ENCODE measurements around the gene SCN7A. TPM values are rescaled to one million over a fixed set of nuclear protein-coding genes. Genes with fewer than 3 reads are reported as not detected.

Gene SCN7A
- polyA plus RNA-seq, 2 of the 4 experiments (the other 2 are of a cell fraction) = not detected

GRCh38 chr2:166434491-166434890, 59.6 kb downstream of the SCN7A start:
- TF ChIP-seq RCOR1 (IDR thresholded peaks at IDR 0.05; ENCODE audit: low read depth, low read length) (no peak), NPAS2 (CRISPR knock-in tag; IDR thresholded peaks at IDR 0.05; ENCODE audit: borderline replicate concordance) (no peak), CBX2 (IDR thresholded peaks at IDR 0.05; ENCODE audit: borderline replicate concordance, low read depth) (no peak), BHLHE40 (IDR thresholded peaks at IDR 0.05; ENCODE audit: low read depth, low read length) (no peak), ATOH8 (CRISPR knock-in tag; IDR thresholded peaks at IDR 0.05; ENCODE audit: low read depth) (no peak), TP53 (CRISPR knock-in tag; IDR thresholded peaks at IDR 0.05) (no peak), FOSL2 (IDR thresholded peaks at IDR 0.05) (no peak), FOSL2 (CRISPR knock-in tag; IDR thresholded peaks at IDR 0.05) (no peak), POLR2AphosphoS2 (conservative IDR thresholded peaks at IDR 0.05; ENCODE audit: low read length) (no peak), MAZ (IDR thresholded peaks at IDR 0.05; ENCODE audit: borderline replicate concordance, low read depth, low read length) (no peak), JUN (IDR thresholded peaks at IDR 0.05) (no peak), NFE2L2 (conservative IDR thresholded peaks at IDR 0.05; ENCODE audit: low read length) (no peak), SREBF2 (IDR thresholded peaks at IDR 0.05) (no peak), RNF2 (IDR thresholded peaks at IDR 0.05; ENCODE audit: borderline replicate concordance, low read depth) (no peak), BCL3 (IDR thresholded peaks at IDR 0.05) (no peak), MAFK (IDR thresholded peaks at IDR 0.05; ENCODE audit: partially characterized antibody) (no peak), POLR2A (IDR thresholded peaks at IDR 0.05; ENCODE audit: low read length) (no peak)
- ATAC-seq (no peak), FAIRE-seq (no peak), DNase-seq (ENCODE audit: low read depth in 1 of 2, low spot score in 1 of 2) (no peak)
- H3K4me1 ChIP-seq = no peaks in the 10 kb centered on the region
- ChIA-PET POLR2A (no interaction called here), CTCF (interaction anchor here (1.3 kb wide), 1 partner anchor 15 kb away, joined by 3 read pairs; no protein-coding TSS in a partner anchor)
- no peak overlapping the region for H3K4me3 ChIP-seq
- no peak overlapping the region for H3K27ac ChIP-seq
- H3K9me3 ChIP-seq = no peaks in the 10 kb centered on the region
- no peak overlapping the region for H3K4me2 ChIP-seq
- 23% methylated on average over 1 of the region's 1 CpG for WGBS (ENCODE audit: missing lambda C conversion rate)

- TF ChIP-seq E2F6 (IDR thresholded peaks at IDR 0.05; ENCODE audit: borderline replicate concordance, low read depth) = no peak
- no peak for TF ChIP-seq TFCP2L1 (CRISPR knock-in tag; IDR thresholded peaks at IDR 0.05)
- TF ChIP-seq BCL3 (IDR thresholded peaks at IDR 0.05) = no peak
- no peak for TF ChIP-seq FOXS1 (CRISPR knock-in tag; IDR thresholded peaks at IDR 0.05)
- no peak for TF ChIP-seq CHD4 (IDR thresholded peaks at IDR 0.05; ENCODE audit: borderline replicate concordance)
- TF ChIP-seq ESRRA (IDR thresholded peaks at IDR 0.05; ENCODE audit: borderline replicate concordance, low read length) = no peak
- no peak for TF ChIP-seq HDAC2 (IDR thresholded peaks at IDR 0.05)
- TF ChIP-seq HEYL (CRISPR knock-in tag; IDR thresholded peaks at IDR 0.05) = no peak
- no peak for TF ChIP-seq RFX5 (IDR thresholded peaks at IDR 0.05)
- no peak for TF ChIP-seq GATA3 (IDR thresholded peaks at IDR 0.05; ENCODE audit: borderline replicate concordance)
- no peak for TF ChIP-seq BHLHE40 (IDR thresholded peaks at IDR 0.05; ENCODE audit: low read depth, low read length)
- TF ChIP-seq TP53 (CRISPR knock-in tag; IDR thresholded peaks at IDR 0.05) = no peak
- no peak for TF ChIP-seq PHF8 (IDR thresholded peaks at IDR 0.05; ENCODE audit: borderline replicate concordance, low read depth)
- TF ChIP-seq HES2 (IDR thresholded peaks at IDR 0.05) = no peak
- TF ChIP-seq POLR2A (IDR thresholded peaks at IDR 0.05; ENCODE audit: low read length) = no peak
- TF ChIP-seq EHMT2 (IDR thresholded peaks at IDR 0.05; ENCODE audit: low read depth) = no peak
- H3K4me2 ChIP-seq = no peak overlapping the region
- FAIRE-seq = no peak
- no peaks in the 10 kb centered on the region for H3K4me1 ChIP-seq
- ChIA-PET CTCF (interaction anchor here (1.1 to 1.4 kb wide), 2 partner anchors 49 to 255 kb away, joined by 3 read pairs; no protein-coding TSS in a partner anchor), POLR2A (no interaction called here)
- no peak overlapping the region for H3K4me3 ChIP-seq
- no peak for ATAC-seq
- no peaks in the 10 kb centered on the region for H3K9me3 ChIP-seq
- H3K27ac ChIP-seq = no peak overlapping the region
- no peak for DNase-seq (ENCODE audit: low read depth in 1 of 2, low spot score in 1 of 2)
- 0% methylated on average over 1 of the region's 1 CpG for WGBS (ENCODE audit: missing lambda C conversion rate)
Measured at GRCh38 chr2:166433457-166433856, 60.6 kb downstream of the SCN7A start.

Data from A549 (cell line).